H9 (cell line): ENCODE data around the gene GNG11. TPM values are rescaled to one million over a fixed set of nuclear protein-coding genes. Genes with fewer than 3 reads are reported as not detected.

ENCODE experiments used
- DNase-seq: peaks from one replicate; pipeline ENCODE4 v3.0.0-alpha.2; 2017
- H2AFZ ChIP-seq: one replicate; pipeline ENCODE4 v1.6.1; 2013; ENCODE audit warnings: mild to moderate bottlenecking, low read length, control low read depth, moderate library complexity
- H2AK5ac ChIP-seq: 2 replicates; pipeline ENCODE4 v1.6.1; 2013; ENCODE audit warnings: low read length, control low read depth, mixed read lengths; ENCODE audit not compliant: insufficient read length
- H2BK120ac ChIP-seq: one replicate; pipeline ENCODE4 v1.6.1; 2013; ENCODE audit warnings: low read depth, mild to moderate bottlenecking, low read length, control low read depth, inconsistent platforms; ENCODE audit not compliant: poor library complexity, severe bottlenecking
- H2BK12ac ChIP-seq: 2 replicates; pipeline ENCODE4 v1.6.1; 2013; ENCODE audit warnings: low read length, control low read depth, mixed read lengths, low read depth; ENCODE audit not compliant: insufficient read length
- H2BK15ac ChIP-seq: 2 replicates; pipeline ENCODE4 v1.6.1; 2013; ENCODE audit warnings: low read depth, low read length, control low read depth
- H2BK20ac ChIP-seq: one replicate; pipeline ENCODE4 v1.6.1; 2013; ENCODE audit warnings: low read depth, mild to moderate bottlenecking, low read length, control low read depth, inconsistent platforms; ENCODE audit not compliant: poor library complexity, severe bottlenecking
- H2BK5ac ChIP-seq: 2 replicates; pipeline ENCODE4 v1.6.1; 2013; ENCODE audit warnings: low read length, control low read depth, mixed read lengths; ENCODE audit not compliant: insufficient read length
- H3K14ac ChIP-seq: 2 replicates; pipeline ENCODE4 v1.6.1; 2013; ENCODE audit warnings: low read length, control low read depth; ENCODE audit not compliant: insufficient read depth
- H3K18ac ChIP-seq: 2 replicates; pipeline ENCODE4 v1.6.1; 2013; ENCODE audit warnings: low read depth, mild to moderate bottlenecking, mixed read lengths, low read length, control low read depth; ENCODE audit not compliant: insufficient read length
- H3K23ac ChIP-seq: 2 replicates; pipeline ENCODE4 v1.6.1; 2013; ENCODE audit warnings: low read length, control low read depth, mixed read lengths, low read depth; ENCODE audit not compliant: insufficient read length
- H3K23me2 ChIP-seq: 2 replicates; pipeline ENCODE4 v1.6.1; 2013; ENCODE audit warnings: low read depth, mild to moderate bottlenecking, mixed read lengths, low read length, control low read depth; ENCODE audit not compliant: insufficient read length, poor library complexity, severe bottlenecking
- H3K27ac ChIP-seq: 2 replicates; pipeline ENCODE4 v1.5.1; 2013; ENCODE audit warnings: low read length, control low read depth, mixed read lengths, low read depth; ENCODE audit not compliant: insufficient read length
- H3K27me3 ChIP-seq: 2 replicates; pipeline ENCODE4 v1.6.1; 2013; ENCODE audit warnings: low read length, control low read depth, inconsistent platforms; ENCODE audit not compliant: insufficient read depth
- H3K4ac ChIP-seq: 2 replicates; pipeline ENCODE4 v1.6.1; 2013; ENCODE audit warnings: low read depth, mild to moderate bottlenecking, control low read depth, inconsistent platforms, low read length, moderate library complexity
- H3K4me1 ChIP-seq: 2 replicates; pipeline ENCODE4 v1.6.1; 2013; ENCODE audit warnings: low read length, control low read depth, inconsistent platforms; ENCODE audit not compliant: insufficient read depth
- H3K4me2 ChIP-seq: 2 replicates; pipeline ENCODE4 v1.6.1; 2013; ENCODE audit warnings: low read length, control low read depth, mixed read lengths; ENCODE audit not compliant: insufficient read length, insufficient read depth
- H3K56ac ChIP-seq: 2 replicates; pipeline ENCODE4 v1.6.1; 2013; ENCODE audit warnings: low read depth, mild to moderate bottlenecking, mixed read lengths, low read length, control low read depth; ENCODE audit not compliant: insufficient read length
- H3K79me1 ChIP-seq: 2 replicates; pipeline ENCODE4 v1.6.1; 2013; ENCODE audit warnings: low read depth, mild to moderate bottlenecking, moderate library complexity, low read length, control low read depth, inconsistent platforms; ENCODE audit not compliant: insufficient read depth, poor library complexity, severe bottlenecking
- H3K79me2 ChIP-seq: 2 replicates; pipeline ENCODE4 v1.6.1; 2013; ENCODE audit warnings: low read length, control low read depth, inconsistent platforms; ENCODE audit not compliant: insufficient read depth
- H3K9ac ChIP-seq: 2 replicates; pipeline ENCODE4 v1.6.1; 2013; ENCODE audit warnings: low read length, control low read depth, mixed read lengths; ENCODE audit not compliant: insufficient read length; ENCODE audit errors: extremely low read depth
- H3K9me3 ChIP-seq: one replicate; pipeline ENCODE4 v1.6.1; 2013; ENCODE audit warnings: low read depth, low read length, inconsistent platforms; ENCODE audit not compliant: control insufficient read depth
- H3T11ph ChIP-seq: one replicate; pipeline ENCODE4 v1.6.1; 2013; ENCODE audit warnings: mild to moderate bottlenecking, low read length, control low read depth, inconsistent platforms
- H4K20me1 ChIP-seq: one replicate; pipeline ENCODE4 v1.6.1; 2013; ENCODE audit not compliant: control insufficient read depth, insufficient read length, insufficient read depth
- H4K5ac ChIP-seq: 2 replicates; pipeline ENCODE4 v1.6.1; 2013; ENCODE audit warnings: low read depth, mild to moderate bottlenecking, mixed read lengths, low read length, control low read depth; ENCODE audit not compliant: insufficient read length
- H4K8ac ChIP-seq: replicated peaks from 2 replicates; pipeline ENCODE4 v1.6.1; 2013; ENCODE audit warnings: low read length, control low read depth, mixed read lengths, low read depth; ENCODE audit not compliant: insufficient read length
- H4K91ac ChIP-seq: 2 replicates; pipeline ENCODE4 v1.6.1; 2013; ENCODE audit warnings: low read depth, mild to moderate bottlenecking, moderate library complexity, mixed read lengths, low read length, control low read depth; ENCODE audit not compliant: insufficient read length
- H3K27ac Mint-ChIP-seq, 3 experiments: 2 replicates in 2 of 3; 3 replicates in 1 of 3; pipeline ENCODE4 v1.8.0; 2020 to 2021; ENCODE audit warnings: mixed read lengths in 3 of 3, mild to moderate bottlenecking in 1 of 3, moderate library complexity in 1 of 3
- H3K27me3 Mint-ChIP-seq: 2 replicates; pipeline ENCODE4 v1.8.0; 2021; ENCODE audit warnings: low read depth, mild to moderate bottlenecking, moderate library complexity, mixed read lengths
- H3K36me3 Mint-ChIP-seq, 3 experiments: 2 replicates in 2 of 3; 3 replicates in 1 of 3; pipeline ENCODE4 v1.8.0; 2020 to 2021; ENCODE audit warnings: low read depth in 3 of 3, mixed read lengths in 3 of 3; ENCODE audit not compliant: insufficient read depth in 1 of 3
- H3K4me1 Mint-ChIP-seq, 2 experiments: 2 replicates each; pipeline ENCODE4 v1.8.0; 2020; ENCODE audit warnings: mixed read lengths in 2 of 2
- H3K4me3 Mint-ChIP-seq, 2 experiments: 2 replicates in 1 of 2; 3 replicates in 1 of 2; pipeline ENCODE4 v1.8.0; 2020 to 2021; ENCODE audit warnings: mild to moderate bottlenecking in 2 of 2, mixed read lengths in 2 of 2, moderate library complexity in 1 of 2
- H3K9me3 Mint-ChIP-seq, 2 experiments: 2 replicates in 1 of 2; 3 replicates in 1 of 2; pipeline ENCODE4 v1.8.0; 2020; ENCODE audit warnings: mild to moderate bottlenecking in 2 of 2, mixed read lengths in 2 of 2, moderate library complexity in 1 of 2
- WGBS: extraction: QIAGEN DNeasy Blood & Tissue Kit; methylation state at CpG from one replicate; pipeline ENCODE4 v1.1.7; 2013; ENCODE audit warnings: missing lambda C conversion rate, low lambda C conversion rate, mixed read lengths; ENCODE audit not compliant: insufficient read length; ENCODE audit errors: extremely low coverage; 5-methylcytosine and 5-hydroxymethylcytosine counted together
- total RNA-seq: library from RNA; stranded (reverse); gene quantifications from 2 replicates; pipeline ENCODE4 v1.2.1, GENCODE V29; 2021
- TF ChIP-seq, protein P1 (sequence below): fragments of 200-600 bp; sonication (generic); conservative IDR thresholded peaks from 3 replicates; pipeline ENCODE4 v1.8.0; 2021; ENCODE audit warnings: antibody characterized with exemption, mild to moderate bottlenecking

The GNG11 gene
- total RNA-seq, 1 experiment from 2014 or later: 0.68 TPM

- Mint-ChIP-seq H3K4me1 (0 out of 4 replicates have a peak, but pooled peaks cover 0 to under 1% of the 10 kb centered on the region in 2 experiments), H3K27ac (no peak overlapping the region), H3K4me3 (no peak overlapping the region), H3K36me3 (no peaks in the 10 kb centered on the region), H3K27me3 (peaks cover 25% of the 10 kb centered on the region), H3K9me3 (no peaks in the 10 kb centered on the region)
- no peaks in the 10 kb centered on the region for H3K79me1 ChIP-seq
- H3T11ph ChIP-seq: no peak overlapping the region
- no peaks in the 10 kb centered on the region; the same call in 1 of the 2 replicates for H3K27me3 ChIP-seq
- H4K5ac ChIP-seq: no peak overlapping the region
- H4K20me1 ChIP-seq: no peaks in the 10 kb centered on the region
- no peak overlapping the region for H3K4ac ChIP-seq
- no peaks in the 10 kb centered on the region for H3K23me2 ChIP-seq
- H3K9ac ChIP-seq: no peak overlapping the region
- DNase-seq: no peak
- no peak overlapping the region for H2AFZ ChIP-seq
- no peaks in the 10 kb centered on the region for H3K9me3 ChIP-seq
- no CpG with 5 or more reads among the region's 4 CpGs for WGBS
- no peak overlapping the region for H4K8ac ChIP-seq
- no peak overlapping the region for H3K27ac ChIP-seq
- no peaks in the 10 kb centered on the region for H3K79me2 ChIP-seq
- TF ChIP-seq, protein P1, sequence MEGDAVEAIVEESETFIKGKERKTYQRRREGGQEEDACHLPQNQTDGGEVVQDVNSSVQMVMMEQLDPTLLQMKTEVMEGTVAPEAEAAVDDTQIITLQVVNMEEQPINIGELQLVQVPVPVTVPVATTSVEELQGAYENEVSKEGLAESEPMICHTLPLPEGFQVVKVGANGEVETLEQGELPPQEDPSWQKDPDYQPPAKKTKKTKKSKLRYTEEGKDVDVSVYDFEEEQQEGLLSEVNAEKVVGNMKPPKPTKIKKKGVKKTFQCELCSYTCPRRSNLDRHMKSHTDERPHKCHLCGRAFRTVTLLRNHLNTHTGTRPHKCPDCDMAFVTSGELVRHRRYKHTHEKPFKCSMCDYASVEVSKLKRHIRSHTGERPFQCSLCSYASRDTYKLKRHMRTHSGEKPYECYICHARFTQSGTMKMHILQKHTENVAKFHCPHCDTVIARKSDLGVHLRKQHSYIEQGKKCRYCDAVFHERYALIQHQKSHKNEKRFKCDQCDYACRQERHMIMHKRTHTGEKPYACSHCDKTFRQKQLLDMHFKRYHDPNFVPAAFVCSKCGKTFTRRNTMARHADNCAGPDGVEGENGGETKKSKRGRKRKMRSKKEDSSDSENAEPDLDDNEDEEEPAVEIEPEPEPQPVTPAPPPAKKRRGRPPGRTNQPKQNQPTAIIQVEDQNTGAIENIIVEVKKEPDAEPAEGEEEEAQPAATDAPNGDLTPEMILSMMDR: no peak
- no peak overlapping the region for H2AK5ac ChIP-seq
- no peak overlapping the region for H2BK15ac ChIP-seq
- no peak overlapping the region for H2BK5ac ChIP-seq
- no peak overlapping the region for H3K4me2 ChIP-seq
- H3K23ac ChIP-seq: no peak overlapping the region
- H3K4me1 ChIP-seq: no peaks in the 10 kb centered on the region
- H3K14ac ChIP-seq: no peak overlapping the region
- H2BK20ac ChIP-seq: no peak overlapping the region
- no peak overlapping the region for H2BK12ac ChIP-seq
- no peak overlapping the region for H3K18ac ChIP-seq
- H2BK120ac ChIP-seq: no peak overlapping the region
- no peak overlapping the region for H4K91ac ChIP-seq
- no peak overlapping the region for H3K56ac ChIP-seq
Measured at GRCh38 chr7:93895859-93896600, 25.5 kb upstream of the GNG11 start.
